Stimulated activated CD8-positive, alpha-beta memory T cell treated with anti-CD3 and anti-CD28 coated beads, Interleukin-15, amount 100 ng/mL, for 48 hours (primary cell): ENCODE data around the gene FNDC5.

Source experiments
- DNase-seq, 2 donors: peaks; one replicate each; pipeline ENCODE4 v3.0.0-alpha.2; 2020; ENCODE audit warnings: low read depth in 2 of 2

Gene FNDC5

GRCh38 chr1:32864375-32865019 is 6.2 kb downstream of the FNDC5 start:
- DNase-seq, result no peak

DNA sequence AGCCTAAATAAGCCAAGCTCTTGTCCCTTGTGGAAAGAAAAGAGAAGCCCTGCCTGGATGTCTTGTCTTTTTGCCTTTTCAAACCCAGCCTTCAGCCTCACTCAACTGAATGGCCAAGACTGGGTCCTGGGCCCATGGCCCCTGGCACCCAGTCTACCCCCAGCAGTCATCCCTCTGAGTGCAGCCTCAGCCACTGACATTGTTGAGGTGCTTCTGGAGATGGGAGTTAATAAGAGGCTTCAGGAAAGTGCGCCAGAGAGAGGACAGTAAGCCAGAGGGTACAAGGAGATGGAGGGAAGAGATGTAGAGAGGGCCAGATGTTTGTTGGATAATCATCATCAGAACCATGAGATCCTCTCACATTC is 6.8 kb downstream of the FNDC5 start:
- no peak for DNase-seq

- no peak for DNase-seq
These were observed 7.4 kb downstream of the FNDC5 start for GRCh38 chr1:32863218-32863880.

GRCh38 chr1:32861904-32862695 is 8.6 kb downstream of the FNDC5 start:
- DNase-seq, result no peak

DNA sequence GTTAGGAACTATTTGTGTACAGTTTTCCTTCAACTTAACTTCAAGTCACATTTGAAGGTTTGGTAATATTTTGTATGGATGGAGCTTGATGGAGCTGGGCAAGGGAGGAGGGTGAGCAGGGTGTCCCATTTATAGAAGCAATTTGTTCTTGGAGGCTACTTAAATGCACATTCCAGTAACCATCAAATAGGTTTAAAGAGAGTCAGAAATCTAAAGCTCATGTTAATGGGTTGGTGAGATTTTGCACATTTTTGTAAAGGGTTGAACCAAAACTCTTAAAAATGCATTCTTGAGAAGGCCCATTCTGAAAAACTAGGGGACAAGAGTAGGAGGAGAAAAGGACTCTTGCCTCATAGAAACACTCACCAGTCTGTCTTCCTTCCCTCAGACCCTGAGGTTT is 10.1 kb downstream of the FNDC5 start:
- DNase-seq, result no peak

GRCh38 chr1:32859915-32860314 is 10.8 kb downstream of the FNDC5 start:
- DNase-seq, result no peak

DNA sequence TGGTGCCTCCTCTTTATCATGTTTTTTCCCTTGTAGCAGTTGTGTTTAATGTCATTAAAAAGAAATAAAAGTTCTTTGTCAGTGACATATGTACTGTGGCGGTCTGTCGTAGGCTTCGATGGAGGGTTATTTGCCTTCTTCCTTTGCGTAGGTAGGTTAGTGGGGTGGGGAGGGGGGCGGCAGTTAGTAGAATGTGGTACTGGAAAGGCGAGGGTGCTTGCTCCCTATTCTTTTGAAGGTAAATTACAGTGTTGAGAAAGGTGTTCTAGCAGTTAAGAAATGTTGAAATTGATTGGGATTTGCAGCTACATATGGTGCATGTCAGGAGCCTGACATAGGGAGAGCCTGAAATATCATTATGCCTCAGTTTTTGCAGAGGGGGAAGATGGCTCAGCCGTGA is 11.9 kb downstream of the FNDC5 start:
- DNase-seq, result no peak

- no peak for DNase-seq
These were observed 12.6 kb downstream of the FNDC5 start for GRCh38 chr1:32858136-32858535.

DNA sequence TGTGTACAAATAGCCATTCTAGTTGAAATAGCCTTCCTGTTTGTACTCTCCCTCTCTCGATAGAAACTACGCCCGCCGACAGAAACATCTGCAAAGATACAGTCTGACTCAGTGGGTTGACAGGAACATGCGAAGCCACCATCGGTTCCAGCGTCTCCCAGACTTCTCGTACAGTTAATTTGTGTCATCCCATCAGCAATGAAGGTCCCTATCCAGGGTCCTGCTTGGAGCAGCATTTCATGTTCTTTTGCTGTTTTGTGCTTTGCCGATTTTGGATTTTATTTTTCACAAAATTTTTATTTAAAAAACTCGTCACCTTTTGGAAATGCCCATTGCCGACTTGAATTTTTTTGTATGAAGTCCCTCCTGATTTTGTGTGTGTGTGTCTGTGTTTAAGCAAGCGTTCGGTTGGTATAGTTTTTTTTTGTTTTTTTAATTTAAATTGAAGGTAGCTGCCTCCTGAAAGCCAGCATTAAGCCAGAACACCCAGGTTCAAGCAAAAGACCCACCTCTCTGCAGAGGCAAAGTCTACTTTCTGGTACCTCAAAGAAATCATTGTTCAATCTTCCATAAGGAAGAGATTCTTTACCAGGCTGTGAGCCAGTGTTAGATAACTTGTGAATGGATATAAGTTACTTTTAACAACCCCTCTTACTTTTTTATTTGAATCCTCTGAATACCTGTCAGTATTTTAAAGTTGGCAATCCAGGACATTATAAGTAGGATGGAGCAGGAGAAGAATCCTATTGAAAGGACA is 14.7 kb downstream of the FNDC5 start:
- DNase-seq, result no peak

DNA sequence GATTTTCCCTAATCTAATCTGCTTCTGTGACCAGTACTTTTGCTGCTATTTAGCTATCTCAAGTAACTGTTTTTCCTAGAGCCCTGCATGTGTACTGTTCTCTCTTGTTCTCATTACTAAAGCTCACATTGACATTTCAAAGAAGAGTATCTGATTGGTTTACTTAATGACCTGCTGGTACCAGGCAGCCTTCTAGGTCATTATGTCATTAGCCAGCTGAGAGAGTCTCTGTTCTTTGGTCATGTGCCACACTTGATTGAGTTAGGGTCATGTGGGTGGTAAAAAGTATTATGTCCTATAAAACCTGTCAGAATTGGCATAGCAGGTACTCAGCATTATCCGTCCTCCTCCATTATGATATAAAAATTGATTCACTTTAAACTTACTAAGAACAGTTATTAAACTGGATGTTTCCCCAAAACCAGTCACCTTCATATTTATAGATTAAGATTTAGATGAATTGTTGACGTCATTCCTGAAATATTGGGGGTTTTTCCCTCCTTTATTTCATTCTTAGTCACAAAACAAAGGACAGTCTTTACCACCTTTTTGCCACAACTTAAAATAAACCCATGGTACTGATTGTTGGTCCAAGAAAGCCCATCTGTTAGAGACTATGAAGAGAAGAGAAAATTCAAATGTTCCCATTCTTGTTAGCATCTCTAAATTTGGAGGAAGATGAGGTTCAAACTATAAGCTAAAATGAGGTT is 22.2 kb downstream of the FNDC5 start:
- no peak for DNase-seq

- DNase-seq, result no peak
These were observed 38.8 kb downstream of the FNDC5 start for GRCh38 chr1:32831878-32832277.

- no peak for DNase-seq
These were observed 40.4 kb downstream of the FNDC5 start for GRCh38 chr1:32830092-32830852.

- no peak for DNase-seq
These were observed 42.4 kb downstream of the FNDC5 start for GRCh38 chr1:32828341-32828740.

GRCh38 chr1:32825181-32825580 is 45.5 kb downstream of the FNDC5 start:
- DNase-seq, result no peak

GRCh38 chr1:32818804-32819541 is 51.7 kb downstream of the FNDC5 start:
- DNase-seq, result no peak

- DNase-seq, result peak in 1 of 2 donors; percentile 10
These were observed 52.6 kb downstream of the FNDC5 start for GRCh38 chr1:32817815-32818786.

DNA sequence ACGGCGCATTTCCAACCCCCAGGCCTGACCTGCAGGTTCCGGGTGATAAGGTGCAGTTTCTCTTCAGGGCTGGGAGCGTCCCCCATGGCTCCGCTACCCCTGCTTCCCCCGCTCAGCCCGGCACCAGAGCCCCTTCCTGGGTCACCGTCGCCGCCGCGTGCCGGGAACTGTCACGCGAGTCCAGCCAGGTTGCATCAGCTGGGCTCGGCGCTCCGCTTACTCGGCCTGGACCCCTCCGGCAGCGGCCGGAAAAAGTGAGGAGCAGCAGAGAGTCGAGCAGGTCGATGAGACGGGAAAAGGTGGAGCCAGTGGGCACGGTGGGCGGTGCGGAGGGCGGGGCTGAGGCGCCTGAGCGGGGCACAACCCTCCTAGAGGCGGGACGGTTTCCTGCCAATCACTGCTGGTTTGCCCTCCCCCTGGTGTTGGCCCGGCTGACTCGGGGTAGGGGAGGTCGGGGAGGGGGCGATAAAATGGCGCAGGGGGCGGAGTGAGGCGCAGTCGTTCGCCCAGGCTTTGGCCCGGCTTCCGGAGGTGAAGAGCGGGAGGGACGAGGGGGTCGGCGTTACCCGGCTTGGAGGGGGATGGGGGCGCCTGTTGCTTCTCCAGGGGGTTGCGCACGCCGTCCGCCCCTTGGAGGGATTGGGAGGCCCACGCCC is 53.4 kb downstream of the FNDC5 start, which contains the start of the genes S100PBP and YARS1:
Gene S100PBP (plus strand): TSS at position 495 of the 656 bp plus-strand sequence. CDS start 8,447 bp downstream, outside the sequence.
Gene YARS1 (minus strand): TSS at position 200 of the 656 bp plus-strand sequence. CDS start 114 bp downstream, at position 86.
- DNase-seq, result peak; percentile 100

GRCh38 chr1:32816676-32817158 is 54.0 kb downstream of the FNDC5 start:
- DNase-seq, result no peak
